ENCODE measurements around the gene ACTR3C.
"Not testable (repeated sequence)": the region's sequence is repeated elsewhere in the genome, so short reads cannot be mapped to it uniquely, and the experiment has no call there.

DNA sequence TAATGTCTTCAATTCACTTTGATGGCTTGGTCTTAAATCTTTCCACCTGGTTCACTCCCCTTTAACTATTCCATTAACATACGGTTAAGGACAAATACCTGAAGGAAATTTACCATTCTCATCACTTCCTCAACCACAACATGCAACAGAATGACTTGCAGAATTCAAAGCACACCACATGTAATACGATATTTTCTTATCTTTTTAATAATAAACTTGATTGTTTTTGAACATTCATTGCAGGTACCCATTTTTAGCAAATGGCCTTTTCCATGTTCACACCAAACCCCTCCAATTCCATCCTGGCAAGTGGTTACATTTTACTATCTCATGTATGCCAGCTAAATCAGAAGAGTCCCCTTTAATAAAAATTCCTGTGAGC, 17.5 kb downstream of the ACTR3C start:
- TF ChIP-seq, protein P1, sequence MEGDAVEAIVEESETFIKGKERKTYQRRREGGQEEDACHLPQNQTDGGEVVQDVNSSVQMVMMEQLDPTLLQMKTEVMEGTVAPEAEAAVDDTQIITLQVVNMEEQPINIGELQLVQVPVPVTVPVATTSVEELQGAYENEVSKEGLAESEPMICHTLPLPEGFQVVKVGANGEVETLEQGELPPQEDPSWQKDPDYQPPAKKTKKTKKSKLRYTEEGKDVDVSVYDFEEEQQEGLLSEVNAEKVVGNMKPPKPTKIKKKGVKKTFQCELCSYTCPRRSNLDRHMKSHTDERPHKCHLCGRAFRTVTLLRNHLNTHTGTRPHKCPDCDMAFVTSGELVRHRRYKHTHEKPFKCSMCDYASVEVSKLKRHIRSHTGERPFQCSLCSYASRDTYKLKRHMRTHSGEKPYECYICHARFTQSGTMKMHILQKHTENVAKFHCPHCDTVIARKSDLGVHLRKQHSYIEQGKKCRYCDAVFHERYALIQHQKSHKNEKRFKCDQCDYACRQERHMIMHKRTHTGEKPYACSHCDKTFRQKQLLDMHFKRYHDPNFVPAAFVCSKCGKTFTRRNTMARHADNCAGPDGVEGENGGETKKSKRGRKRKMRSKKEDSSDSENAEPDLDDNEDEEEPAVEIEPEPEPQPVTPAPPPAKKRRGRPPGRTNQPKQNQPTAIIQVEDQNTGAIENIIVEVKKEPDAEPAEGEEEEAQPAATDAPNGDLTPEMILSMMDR (conservative IDR thresholded peaks at IDR 0.05; ENCODE audit: low read depth in 2 of 2), result not testable (repeated sequence)
- TF ChIP-seq EZH2 (IDR thresholded peaks at IDR 0.05; ENCODE audit: low read depth, unreplicated experiment), result not testable (repeated sequence)
- TF ChIP-seq, protein P2, sequence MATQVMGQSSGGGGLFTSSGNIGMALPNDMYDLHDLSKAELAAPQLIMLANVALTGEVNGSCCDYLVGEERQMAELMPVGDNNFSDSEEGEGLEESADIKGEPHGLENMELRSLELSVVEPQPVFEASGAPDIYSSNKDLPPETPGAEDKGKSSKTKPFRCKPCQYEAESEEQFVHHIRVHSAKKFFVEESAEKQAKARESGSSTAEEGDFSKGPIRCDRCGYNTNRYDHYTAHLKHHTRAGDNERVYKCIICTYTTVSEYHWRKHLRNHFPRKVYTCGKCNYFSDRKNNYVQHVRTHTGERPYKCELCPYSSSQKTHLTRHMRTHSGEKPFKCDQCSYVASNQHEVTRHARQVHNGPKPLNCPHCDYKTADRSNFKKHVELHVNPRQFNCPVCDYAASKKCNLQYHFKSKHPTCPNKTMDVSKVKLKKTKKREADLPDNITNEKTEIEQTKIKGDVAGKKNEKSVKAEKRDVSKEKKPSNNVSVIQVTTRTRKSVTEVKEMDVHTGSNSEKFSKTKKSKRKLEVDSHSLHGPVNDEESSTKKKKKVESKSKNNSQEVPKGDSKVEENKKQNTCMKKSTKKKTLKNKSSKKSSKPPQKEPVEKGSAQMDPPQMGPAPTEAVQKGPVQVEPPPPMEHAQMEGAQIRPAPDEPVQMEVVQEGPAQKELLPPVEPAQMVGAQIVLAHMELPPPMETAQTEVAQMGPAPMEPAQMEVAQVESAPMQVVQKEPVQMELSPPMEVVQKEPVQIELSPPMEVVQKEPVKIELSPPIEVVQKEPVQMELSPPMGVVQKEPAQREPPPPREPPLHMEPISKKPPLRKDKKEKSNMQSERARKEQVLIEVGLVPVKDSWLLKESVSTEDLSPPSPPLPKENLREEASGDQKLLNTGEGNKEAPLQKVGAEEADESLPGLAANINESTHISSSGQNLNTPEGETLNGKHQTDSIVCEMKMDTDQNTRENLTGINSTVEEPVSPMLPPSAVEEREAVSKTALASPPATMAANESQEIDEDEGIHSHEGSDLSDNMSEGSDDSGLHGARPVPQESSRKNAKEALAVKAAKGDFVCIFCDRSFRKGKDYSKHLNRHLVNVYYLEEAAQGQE (IDR thresholded peaks at IDR 0.05; ENCODE audit: unreplicated experiment), result not testable (repeated sequence)
- TF ChIP-seq, protein P3, sequence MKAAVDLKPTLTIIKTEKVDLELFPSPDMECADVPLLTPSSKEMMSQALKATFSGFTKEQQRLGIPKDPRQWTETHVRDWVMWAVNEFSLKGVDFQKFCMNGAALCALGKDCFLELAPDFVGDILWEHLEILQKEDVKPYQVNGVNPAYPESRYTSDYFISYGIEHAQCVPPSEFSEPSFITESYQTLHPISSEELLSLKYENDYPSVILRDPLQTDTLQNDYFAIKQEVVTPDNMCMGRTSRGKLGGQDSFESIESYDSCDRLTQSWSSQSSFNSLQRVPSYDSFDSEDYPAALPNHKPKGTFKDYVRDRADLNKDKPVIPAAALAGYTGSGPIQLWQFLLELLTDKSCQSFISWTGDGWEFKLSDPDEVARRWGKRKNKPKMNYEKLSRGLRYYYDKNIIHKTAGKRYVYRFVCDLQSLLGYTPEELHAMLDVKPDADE (IDR thresholded peaks at IDR 0.05), result not testable (repeated sequence)
